Stimulated activated CD8-positive, alpha-beta memory T cell treated with anti-CD3 and anti-CD28 coated beads, Interleukin-7, amount 100 ng/mL, for 24 hours (primary cell): ENCODE results near the gene KCNQ5.

Source experiments
- DNase-seq: peaks from one replicate; pipeline ENCODE4 v3.0.0-alpha.2; 2020; ENCODE audit warnings: low read depth

The KCNQ5 gene

DNA sequence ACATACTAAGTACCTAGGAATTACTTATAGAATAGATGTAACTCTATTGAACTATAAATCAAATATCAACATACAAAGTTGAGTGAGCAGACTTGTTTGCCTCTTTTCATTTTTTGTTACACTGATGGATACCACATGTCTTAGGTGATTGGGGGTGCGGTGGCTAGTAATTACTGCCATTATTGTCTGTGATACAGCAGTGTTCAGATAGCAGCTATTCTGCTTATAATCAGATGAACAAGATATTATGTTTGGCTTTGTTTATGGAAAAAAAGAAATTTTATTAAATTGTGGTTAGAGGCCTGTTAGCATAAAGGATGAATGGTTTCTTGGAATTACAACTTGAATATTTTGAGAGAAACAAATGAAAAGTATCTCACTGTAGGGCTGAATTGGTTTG, 55.9 kb downstream of the KCNQ5 start:
- DNase-seq = no peak

DNA sequence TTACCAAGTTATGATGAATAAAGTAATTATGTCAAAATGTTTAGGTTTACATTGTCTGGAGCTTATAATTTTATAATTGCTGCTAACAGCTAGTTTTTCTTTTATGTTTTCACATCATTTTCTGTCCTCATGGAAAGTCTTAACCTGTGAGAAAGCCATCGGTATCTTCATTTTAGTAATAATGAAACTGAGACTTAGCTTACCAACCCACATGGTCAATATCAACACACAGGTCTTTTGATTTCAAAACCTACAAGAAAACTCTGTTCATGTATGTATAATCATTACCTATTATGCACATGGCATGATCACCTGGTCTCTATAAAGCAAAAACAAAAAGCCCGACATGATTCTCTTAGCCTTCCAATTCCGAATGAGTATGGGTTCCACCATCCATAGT, 61.9 kb downstream of the KCNQ5 start:
- DNase-seq = no peak

DNA sequence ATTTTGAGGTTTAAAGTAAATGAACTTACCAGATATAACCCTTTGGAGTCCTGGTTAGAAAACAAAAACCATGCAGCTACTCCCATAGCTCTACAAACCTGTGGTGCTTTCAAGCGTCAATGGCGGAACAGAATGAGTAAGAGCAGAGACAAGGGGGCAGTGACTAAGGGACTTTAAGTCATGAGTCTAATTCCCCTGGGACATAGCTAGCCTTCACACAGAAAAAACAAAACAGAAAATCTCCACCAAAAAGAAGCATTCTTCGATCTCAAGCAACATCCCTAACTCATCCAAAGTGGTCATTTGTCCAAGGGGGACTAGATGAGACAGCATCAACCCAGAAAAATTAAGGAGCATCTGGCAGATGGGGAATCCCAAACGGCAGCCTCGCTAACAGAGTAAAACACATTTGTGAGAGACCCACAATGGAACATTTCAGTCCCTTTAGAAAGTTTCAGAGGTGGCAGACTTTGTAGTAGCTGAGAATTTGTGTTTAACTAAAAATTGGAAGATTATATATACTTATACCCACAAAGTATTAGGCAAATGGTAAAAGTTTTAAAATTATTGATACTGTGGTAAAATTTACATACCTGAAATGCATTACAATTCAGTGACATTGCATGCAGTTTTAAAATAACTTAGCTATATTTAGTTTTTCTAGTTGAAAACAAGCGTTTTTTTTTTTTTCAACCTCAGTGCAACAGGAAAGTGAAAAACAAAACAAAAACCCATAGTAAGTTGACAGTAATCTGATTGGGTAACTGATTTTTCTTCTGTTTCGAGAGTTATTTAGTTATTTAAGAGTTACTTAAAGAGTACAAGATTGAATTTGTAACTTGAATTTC, 67.5 kb downstream of the KCNQ5 start:
- DNase-seq = no peak

DNA sequence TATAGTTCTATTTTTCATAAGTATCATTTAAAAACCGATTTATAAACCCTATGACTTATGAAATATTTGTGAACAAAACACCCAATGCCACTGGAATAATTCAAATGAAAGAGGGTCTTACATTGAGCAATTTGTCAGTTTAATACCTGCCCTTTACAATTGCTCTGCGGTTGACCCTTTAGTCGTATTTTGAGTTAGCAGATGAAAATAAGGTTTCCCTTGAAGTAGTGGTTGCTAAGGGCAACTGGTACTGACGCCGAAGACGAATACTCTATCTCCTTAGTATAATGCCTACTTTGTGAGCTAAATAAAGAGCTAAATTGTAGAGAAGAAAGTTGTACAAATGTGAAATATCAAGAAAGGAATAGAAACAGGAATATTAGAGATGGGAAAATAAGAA, 69.4 kb downstream of the KCNQ5 start:
- DNase-seq = no peak

DNA sequence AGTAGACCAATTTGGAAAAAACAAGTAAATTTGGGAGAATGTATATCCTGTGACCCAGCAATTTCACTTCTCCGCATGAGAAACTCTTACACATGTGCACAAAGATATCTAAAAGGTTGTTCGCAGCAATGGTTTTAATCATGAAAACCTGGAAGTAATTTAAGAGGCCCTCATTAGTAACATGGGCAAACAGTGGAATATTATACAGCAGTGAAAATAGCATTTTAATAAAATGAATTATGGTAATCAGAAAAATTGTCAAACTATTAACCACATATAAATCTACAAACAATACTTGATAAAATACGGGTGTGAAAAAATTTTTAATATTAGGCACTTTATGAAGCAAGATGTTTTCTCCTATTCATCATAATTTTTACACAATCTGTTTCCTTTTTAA, 74.2 kb downstream of the KCNQ5 start:
- no peak for DNase-seq

DNA sequence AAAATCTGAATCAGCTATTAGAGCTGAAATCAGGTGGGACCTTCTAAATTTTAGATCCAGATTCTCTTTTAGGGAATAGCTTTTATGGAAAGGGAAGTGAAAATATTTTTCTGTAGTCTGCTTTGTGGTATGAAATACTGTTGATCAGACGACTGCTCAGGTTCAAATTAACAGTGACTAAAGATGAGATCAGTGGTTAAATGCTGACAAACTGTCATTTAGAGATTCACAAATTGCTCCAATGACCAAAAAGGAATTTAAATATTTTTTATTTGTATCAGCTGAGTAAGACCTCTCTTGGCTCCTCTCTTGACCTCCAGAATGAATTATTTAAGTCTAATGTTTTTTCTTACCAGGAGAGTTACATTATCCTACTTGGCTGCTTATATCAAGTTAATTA, 77.3 kb downstream of the KCNQ5 start:
- no peak for DNase-seq

DNA sequence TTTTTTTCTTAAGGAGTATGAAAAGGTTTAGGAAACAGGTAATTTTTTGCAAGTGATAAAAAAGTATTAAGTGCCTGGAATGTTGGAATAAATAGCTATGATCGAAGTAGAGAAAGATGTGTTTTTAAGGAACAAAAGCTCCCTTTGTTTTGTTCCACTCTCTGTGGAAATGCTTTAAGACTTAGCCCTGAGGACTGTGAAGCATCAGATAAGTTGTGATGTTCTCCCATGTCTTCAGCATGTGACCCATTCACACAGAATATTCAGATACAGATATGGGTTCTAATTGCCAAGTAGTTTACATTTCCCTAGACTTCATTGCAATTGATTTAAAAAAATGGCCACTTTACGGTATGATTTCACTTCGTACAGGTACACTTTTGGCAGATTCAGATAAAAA, 80.6 kb downstream of the KCNQ5 start:
- DNase-seq = no peak

DNA sequence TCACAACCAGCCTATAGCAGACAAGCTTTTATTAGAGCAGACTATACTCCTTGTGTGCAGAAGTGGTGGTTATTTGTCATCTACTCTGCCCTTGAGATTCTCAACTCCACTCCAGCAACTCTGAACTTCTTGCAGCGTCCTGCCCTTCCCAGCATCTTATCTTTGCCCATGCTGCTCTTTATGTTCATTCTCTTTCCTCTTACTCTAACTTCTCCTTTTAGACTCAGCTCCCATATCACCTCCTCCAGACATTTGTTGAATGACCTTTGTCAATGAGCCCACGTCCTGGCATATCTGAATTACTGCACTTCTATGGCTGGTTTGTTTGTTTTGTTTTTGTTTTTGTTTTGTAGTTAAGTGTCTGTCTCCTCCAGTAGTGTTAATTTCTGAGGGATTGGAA, 81.2 kb downstream of the KCNQ5 start:
- DNase-seq = no peak

DNA sequence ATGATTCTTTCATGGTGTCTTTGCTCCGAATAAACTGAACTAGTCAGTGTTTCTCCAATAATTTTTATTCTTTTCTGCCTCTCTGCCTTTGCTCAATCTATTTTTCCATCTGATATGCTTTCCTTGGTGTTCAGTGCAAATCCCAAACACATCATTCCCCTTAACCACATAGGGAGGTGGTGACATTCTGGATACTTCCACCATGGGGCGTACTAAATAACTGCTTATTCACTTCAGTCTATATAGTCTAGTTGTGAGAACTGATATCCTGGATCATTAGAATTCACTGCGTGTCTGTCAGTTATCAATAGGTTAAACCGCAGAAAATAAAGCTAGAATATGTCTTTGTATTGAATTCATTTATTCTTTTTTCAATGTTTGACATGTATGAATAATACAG, 83.1 kb downstream of the KCNQ5 start:
- no peak for DNase-seq

DNA sequence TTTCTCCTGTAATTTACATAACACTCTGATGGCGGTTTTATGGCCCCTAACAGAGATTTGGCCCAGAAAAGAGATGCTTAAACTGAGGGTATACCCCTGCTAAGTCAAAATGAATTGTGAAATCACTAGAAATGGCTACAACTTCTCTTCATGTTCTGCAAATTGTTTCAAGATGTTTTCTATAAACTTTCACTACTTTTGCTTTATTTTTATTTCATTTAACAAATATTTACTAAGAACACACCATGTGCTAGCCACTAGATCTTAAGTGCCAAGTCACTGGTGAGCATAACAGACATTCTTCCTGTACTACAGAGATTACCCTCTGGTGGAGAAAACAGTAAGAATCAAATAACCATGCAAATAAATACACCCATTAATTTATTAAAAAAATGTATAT, 87.6 kb downstream of the KCNQ5 start:
- DNase-seq = no peak

DNA sequence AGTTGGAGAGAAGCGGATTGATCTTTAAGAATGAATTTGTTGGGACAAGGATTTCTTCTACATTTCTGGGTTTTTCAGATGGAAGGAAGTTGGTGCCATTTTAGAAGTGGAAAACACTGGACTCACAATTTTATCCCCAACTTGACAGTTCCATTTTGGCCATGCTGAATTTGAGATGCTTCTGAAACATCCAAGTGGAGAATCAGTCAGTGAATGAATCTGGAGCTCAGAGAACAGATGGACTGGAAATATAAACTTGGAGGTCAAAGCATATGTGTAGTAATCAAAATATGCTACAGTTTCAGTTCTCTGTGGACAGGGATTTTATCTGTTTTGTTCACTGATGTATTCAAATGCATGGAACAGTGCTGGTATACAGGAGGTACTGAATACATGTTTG, 89.9 kb downstream of the KCNQ5 start:
- no peak for DNase-seq

DNA sequence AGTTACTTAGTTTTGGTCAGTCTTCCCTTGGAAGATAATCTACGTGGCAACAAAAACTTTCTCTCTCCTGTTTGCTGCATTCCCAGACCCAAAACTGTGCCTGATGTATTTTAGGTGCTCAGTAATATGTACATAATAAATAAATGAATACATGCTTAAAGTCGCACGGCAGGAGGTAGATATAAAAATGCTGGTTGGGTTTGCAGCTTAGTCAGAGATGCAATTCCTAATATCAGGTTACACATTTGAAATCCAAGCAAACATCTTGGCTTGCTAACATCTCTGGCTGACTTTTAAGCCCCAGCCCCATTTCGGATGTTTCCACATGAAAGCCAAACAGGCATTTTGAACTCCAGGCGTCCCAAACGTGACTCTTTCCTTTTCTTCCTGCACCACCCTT, 91.0 kb downstream of the KCNQ5 start:
- DNase-seq = no peak

DNA sequence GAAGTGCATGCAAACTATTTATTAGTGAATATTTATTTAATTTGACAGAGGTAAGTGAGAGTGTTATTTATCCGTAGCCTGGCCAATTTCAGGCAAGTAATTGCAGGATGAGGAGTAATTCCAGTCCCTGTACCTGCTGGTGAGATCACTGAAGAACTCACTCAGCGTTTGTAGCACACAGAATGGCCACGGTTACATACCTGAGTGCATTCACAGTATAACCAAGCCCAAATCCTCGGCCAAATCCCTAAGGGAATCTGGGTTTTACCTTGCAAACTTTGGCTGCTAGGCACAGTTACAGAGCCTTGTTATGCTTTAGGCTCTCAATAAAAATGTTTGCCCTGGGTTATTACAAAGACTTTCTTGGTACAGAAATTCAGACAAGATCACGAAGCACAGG, 93.3 kb downstream of the KCNQ5 start:
- no peak for DNase-seq

DNA sequence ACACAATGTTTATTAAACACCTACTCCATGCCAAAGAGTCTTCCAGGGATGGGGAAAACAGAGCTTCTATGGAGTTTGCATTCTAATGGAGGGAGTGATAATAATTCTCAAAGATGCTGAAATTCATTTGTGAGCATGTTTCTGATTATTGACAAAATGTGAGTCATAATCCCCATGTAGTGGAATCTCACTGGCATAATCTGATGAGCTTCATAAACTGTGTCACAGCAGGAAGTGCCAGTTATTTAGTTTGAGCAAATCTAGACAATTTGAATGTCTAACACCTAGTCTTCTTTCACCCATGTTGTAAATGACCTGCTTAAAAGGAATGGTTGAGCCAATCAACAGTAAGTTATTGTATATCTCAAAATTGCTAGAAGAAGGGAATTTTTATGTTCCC, 95.1 kb downstream of the KCNQ5 start:
- no peak for DNase-seq

DNA sequence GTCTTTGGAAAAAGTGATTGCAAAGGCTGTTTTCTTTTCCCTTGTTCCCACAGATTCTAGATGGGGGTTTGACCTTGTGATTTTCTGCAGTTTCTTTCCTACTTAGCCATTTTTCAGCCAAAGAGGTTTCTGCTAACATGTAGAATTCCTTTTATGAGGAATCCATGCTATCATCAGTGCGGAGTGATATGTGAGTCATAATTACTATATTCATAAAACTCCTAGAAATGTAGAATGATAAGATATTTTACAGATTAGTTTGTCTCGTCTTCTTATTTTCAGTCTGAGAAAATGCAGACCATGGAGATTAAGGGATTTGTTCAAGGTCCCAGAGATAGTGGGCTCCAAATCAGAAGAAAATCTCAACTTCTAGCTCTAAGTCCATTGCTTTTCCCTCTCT, 98.6 kb downstream of the KCNQ5 start:
- DNase-seq = no peak

DNA sequence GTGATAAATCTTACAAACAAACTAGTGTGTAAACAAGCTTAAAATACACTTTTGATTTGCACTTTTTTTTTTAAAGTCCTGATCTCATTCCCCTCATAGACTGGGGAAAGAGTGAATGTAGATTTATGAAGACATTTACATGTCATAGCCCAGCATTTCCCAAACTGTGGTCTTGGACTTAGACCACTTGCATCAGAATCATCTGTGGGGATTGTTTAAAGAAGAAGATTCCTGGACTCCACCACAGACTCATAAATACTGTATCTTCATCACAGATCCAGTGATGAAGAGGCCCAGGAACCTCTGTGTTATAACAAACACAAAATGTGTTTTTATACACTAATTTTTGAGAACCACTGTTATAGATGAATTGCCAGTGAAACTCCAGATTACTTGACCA, 99.5 kb downstream of the KCNQ5 start:
- no peak for DNase-seq

DNA sequence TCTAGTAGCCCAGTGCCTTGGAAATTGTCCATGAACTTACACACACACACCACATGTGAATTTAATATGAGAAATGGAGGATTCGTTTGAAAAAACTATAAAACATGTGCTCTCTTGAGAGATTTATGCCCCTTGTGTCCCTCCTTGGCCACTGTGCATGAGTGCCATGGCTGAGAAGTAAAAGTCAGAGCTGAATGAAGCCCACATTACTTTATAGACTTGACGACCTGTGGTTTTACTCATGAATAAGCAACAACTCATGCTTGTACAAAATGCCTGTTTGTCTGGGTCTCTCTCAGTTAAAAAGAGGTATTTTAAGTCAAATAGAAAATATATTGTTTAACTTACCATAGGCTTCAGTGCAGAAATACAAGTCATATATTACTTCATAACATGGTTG, 102.7 kb downstream of the KCNQ5 start:
- DNase-seq = no peak

DNA sequence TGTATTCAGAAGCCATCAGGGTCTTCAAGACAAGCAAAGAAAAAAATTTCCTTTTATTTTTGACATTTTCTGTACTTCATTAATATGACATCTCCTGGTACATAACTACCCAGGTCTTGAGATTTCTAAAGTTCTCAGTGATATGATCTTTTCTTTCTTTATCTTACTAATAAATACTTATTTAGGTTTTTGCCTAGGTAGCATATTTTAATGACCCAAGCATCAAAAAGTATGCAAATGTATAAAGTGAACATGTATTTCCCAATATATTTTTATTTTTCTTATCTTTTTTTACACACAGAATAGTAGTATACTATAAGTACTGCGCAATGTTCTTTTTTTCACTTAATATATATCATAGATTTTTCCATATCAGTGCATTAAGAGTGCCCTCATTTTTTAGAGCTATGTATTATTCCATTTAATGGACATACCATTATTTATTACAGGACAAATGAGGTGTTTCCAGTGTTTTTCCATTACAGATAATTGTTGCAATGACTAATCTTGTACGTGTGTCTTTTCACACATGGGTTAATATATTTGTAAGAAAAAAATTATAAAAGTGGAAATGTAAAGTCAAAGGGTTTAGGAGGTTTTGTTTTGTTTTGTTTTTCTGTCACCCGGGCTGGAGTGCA, 107.0 kb downstream of the KCNQ5 start:
- DNase-seq = no peak

DNA sequence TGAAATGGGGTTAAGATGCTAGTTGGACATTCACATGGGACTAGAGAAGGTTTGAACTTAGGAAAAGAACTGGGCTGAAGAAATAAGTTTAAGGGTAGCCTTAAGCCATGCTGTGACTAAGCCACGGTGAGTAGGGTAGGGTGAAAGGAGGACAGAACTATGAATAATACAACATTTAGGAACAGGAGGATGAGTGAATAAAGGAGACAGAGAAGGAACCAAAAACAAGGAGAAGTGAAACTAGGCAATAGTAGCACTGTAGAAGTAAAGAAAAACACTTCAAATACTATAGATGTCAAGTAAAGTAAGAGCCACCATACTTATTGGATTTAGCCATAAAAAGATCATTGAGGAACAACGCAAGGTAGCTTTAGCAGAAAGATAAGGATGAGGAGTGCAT, 111.2 kb downstream of the KCNQ5 start:
- DNase-seq = no peak

DNA sequence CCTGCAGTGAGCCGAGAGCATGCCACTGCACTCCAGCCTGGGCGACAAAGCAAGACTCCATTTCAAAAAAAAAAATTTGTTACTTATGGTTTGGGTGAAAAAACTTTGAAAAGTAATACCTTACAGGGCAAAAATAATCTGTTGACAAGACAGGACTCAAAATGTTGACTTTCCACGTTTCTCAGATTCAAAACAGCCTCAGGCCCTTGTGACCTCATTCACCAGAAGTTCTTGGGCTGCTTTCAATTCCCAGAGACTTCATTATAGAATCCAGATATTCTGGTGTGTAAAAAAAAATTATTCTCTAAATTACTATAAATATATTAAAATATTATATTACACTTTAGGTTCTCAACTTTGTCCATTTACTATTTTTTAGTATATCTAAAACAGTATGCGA, 116.2 kb downstream of the KCNQ5 start:
- DNase-seq = no peak

DNA sequence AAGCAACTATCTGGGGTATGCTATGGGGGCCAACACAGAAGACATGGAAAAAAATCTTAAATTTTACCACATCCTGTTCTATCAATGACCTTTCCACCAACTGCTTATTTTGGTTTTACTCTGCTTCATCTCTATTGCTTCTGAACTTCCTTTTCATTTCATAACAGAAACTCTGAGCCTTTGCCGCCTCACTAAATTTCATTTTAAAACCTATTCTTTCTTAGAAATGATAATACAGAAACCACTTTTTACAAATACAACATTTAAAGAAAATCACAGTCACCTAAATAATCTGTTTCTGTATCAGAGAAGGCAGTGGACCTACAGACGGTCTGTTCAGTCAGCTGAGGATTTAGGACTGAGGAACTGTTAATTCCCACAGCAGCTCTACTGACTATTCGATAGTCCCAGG, 117.5 kb downstream of the KCNQ5 start:
- no peak for DNase-seq

DNA sequence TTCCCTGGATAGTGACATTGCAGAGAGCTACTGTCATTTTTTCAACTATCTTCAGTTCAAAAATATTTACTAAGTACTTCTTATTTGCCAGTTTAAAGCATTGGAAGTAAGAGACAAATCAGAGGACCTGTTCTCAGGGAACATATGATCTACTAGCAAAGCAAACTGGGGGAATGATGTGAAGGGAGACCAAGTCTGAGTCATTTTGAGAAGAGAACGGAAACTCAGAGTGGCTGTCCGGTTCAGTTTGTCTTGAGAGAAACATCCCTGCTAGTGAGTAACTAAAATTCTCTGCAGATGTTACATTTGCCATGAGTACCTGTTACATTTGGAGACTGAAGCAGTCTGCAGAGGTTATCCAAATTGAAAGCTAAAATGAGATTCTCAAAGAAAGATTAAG, 118.3 kb downstream of the KCNQ5 start:
- no peak for DNase-seq

DNA sequence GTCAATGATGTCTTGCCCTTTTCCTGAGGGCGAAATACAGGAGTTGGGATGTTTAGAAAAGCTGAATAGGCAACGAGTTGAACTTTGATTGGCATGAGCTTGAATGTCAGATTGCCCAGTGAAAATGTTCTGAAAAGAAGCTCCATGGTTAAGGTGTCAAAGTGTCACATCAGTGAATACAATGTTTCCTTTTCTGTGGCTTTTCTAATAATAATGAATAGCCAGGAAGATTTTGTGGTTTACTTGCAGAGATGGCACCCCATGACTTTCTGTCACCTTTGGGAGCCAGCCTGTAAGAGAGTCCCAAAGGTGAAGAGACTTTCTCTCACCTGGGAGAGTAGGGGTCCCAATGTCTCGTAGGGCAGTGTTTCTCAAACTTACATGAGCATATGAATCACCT, 119.2 kb downstream of the KCNQ5 start:
- DNase-seq = no peak
